Measurements from ENCODE around the gene GHR. TPM values are rescaled to one million over a fixed set of nuclear protein-coding genes. Genes with fewer than 3 reads are reported as not detected.

GHR gene
- total RNA-seq, 4 donors from 2014 or later: 2.0 to 6.0 (median 3.8) TPM

DNA sequence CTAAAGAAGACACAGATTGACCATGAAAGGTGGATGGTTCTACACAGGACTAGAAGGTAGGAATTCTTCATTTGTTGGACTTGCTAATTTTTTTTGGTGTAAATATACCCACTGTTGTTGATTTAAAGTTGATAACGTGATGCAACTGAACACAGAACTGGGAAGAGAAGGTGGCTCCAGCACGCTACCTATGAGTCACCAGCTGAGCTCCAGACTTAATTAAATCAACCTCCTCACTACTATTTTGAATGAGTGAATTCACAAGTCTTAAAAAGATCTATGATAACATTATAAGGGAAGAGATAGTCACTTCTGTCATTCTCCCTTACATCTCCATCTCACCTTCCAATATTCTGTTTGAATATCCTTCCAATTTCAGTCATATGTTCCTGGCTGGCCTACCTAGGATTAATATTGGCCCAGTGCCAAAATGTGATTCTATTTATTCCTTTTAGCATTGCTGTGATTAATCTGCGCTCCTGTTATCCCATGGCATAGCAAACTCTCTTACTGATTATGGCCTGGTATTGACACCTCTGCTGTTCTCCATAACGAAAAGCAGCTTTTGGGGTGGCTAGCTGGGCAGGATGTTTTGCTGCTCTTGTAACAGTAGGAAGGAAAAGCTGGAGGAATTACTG lies 197.5 kb downstream of the GHR start:
- intact Hi-C loops (cut with DNase I): no loop called here
- Histone ChIP-seq H3K9me3 (no peaks in the 10 kb centered on the region), H3K27ac (peak overlapping the region in 2 of 4 donors; percentile 2 to 27), H3K27me3 (no peaks in the 10 kb centered on the region), H3K36me3 (no peaks in the 10 kb centered on the region), H3K4me1 (peaks cover 6 to 37% (median 13%) of the 10 kb centered on the region in 3 donors), H3K4me3 (no peak overlapping the region)
- TF ChIP-seq CTCF (IDR thresholded peaks at IDR 0.05): no peak
- no peak for TF ChIP-seq POLR2A (IDR thresholded peaks at IDR 0.05)
- WGBS, 2 donors: 40 to 41% methylated on average over 4 of the region's 4 CpGs
- DNase-seq: no peak

DNA sequence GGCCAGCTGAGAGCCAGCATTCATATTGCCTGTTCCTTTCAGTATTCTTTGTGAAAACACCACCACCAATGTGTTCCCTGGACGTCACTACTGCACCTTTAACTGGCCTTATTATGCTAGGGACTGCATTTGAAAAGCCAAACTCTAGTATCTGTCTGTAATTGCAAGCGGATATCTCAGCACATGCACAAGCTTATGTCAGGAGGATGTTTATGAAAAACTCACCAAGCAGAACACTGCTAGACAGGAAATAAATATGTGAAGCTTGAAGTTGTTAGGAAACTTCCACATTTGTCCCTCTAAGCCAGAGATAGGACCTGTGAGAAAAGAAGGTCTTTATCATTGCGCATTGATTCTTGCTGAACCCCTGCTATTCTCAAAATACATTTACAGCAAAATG lies 198.0 kb downstream of the GHR start:
- Histone ChIP-seq H3K27ac (peak overlapping the region in 2 of 4 donors; percentile 2 to 27), H3K4me3 (no peak overlapping the region), H3K27me3 (no peaks in the 10 kb centered on the region), H3K9me3 (no peaks in the 10 kb centered on the region), H3K4me1 (peaks cover 6 to 37% (median 13%) of the 10 kb centered on the region in 3 donors), H3K36me3 (no peaks in the 10 kb centered on the region)
- DNase-seq: no peak
- WGBS, 2 donors: 51 to 66% methylated on average over 3 of the region's 3 CpGs
- TF ChIP-seq CTCF (IDR thresholded peaks at IDR 0.05) (no peak), POLR2A (IDR thresholded peaks at IDR 0.05) (no peak)
- intact Hi-C loops (cut with DNase I): no loop called here

- Histone ChIP-seq H3K9me3 (no peaks in the 10 kb centered on the region), H3K36me3 (no peaks in the 10 kb centered on the region), H3K27me3 (no peaks in the 10 kb centered on the region), H3K27ac (peak overlapping the region in 2 of 4 donors; percentile 2 to 27), H3K4me1 (peaks cover 6 to 37% (median 13%) of the 10 kb centered on the region in 3 donors), H3K4me3 (no peak overlapping the region)
- intact Hi-C loops (cut with DNase I): no loop called here
- 0 to 11% methylated on average over 1 of the region's 1 CpG for WGBS, 2 donors
- DNase-seq: no peak
- TF ChIP-seq CTCF (IDR thresholded peaks at IDR 0.05): no peak
These were observed 198.4 kb downstream of the GHR start for GRCh38 chr5:42621662-42622061.

GRCh38 chr5:42624912-42625311 lies 201.7 kb downstream of the GHR start:
- TF ChIP-seq POLR2A (IDR thresholded peaks at IDR 0.05): no peak
- TF ChIP-seq CTCF (IDR thresholded peaks at IDR 0.05): no peak
- intact Hi-C loops (cut with DNase I): no loop called here
- H3K9me3 ChIP-seq: no peaks in the 10 kb centered on the region
- H3K36me3 ChIP-seq: no peaks in the 10 kb centered on the region
- no peaks in the 10 kb centered on the region for H3K27me3 ChIP-seq
- H3K27ac ChIP-seq: no peak overlapping the region
- WGBS, 2 donors: 90 to 93% methylated on average over 2 of the region's 2 CpGs
- H3K4me1 ChIP-seq: peaks cover 6 to 28% (median 13%) of the 10 kb centered on the region in 3 donors
- H3K4me3 ChIP-seq: no peak overlapping the region
- DNase-seq: no peak

GRCh38 chr5:42626462-42626861 lies 203.2 kb downstream of the GHR start:
- intact Hi-C loops (cut with DNase I): no loop called here
- Histone ChIP-seq H3K4me1 (peaks cover 0 to 13% (median 1%) of the 10 kb centered on the region in 3 donors), H3K9me3 (no peaks in the 10 kb centered on the region), H3K27me3 (no peaks in the 10 kb centered on the region), H3K4me3 (no peak overlapping the region), H3K27ac (no peak overlapping the region), H3K36me3 (no peaks in the 10 kb centered on the region)
- 74 to 83% methylated on average over 4 of the region's 4 CpGs for WGBS, 2 donors
- TF ChIP-seq POLR2A (IDR thresholded peaks at IDR 0.05): no peak
- no peak for TF ChIP-seq CTCF (IDR thresholded peaks at IDR 0.05)
- no peak for DNase-seq
